GM12878 (cell line): ENCODE data around the gene GALNTL6. TPM values are rescaled to one million over a fixed set of nuclear protein-coding genes. Genes with fewer than 3 reads are reported as not detected.

Experiments used
- ATAC-seq: fragments of 200-7000 bp; cut with Tn5 transposase; 3 replicates; pipeline ENCODE4 v1.9.1; 2020; ENCODE audit warnings: mild to moderate bottlenecking, moderate library complexity
- BruUV-seq: library from RNA; stranded (reverse); fragments of 400-500 nt; replicated peaks from 2 replicates; lab custom pipeline; 2021; lab: Mats Ljungman, UMichigan
- CTCF ChIA-PET: fragments of 300-600 bp; sonication (Branson Sonifier 250); formaldehyde crosslinking; extraction: SDS; loops from one replicate; lab custom pipeline; 2021; ENCODE audit warnings: inconsistent platforms; lab: Yijun Ruan, JAX
- POLR2A ChIA-PET: fragments of 350-600 bp; formaldehyde crosslinking; extraction: SDS; loops from one replicate; lab custom pipeline; 2021; ENCODE audit warnings: inconsistent platforms; lab: Charles Lee
- RAD21 ChIA-PET: fragments of 300-600 bp; sonication (Branson Sonifier 250); formaldehyde crosslinking; loops from one replicate; lab custom pipeline; 2023; ENCODE audit warnings: antibody characterized with exemption; ENCODE audit not compliant: unreplicated experiment; lab: Charles Lee
- SMC1A ChIA-PET: fragments of 300-600 bp; sonication (Branson Sonifier 250); formaldehyde crosslinking; loops from one replicate; lab custom pipeline; 2023; ENCODE audit not compliant: unreplicated experiment, uncharacterized antibody; lab: Charles Lee
- DNase-seq: peaks from one replicate; pipeline ENCODE4 v3.0.0-alpha.2; 2011; ENCODE audit warnings: low read depth, low spot score
- FAIRE-seq: peaks from 3 replicates; lab custom pipeline; 2011; peaks lifted over from hg19 to GRCh38; lab: Jason Lieb, UNC
- H2AFZ ChIP-seq: 2 replicates; pipeline ENCODE4 v1.6.0; 2011; ENCODE audit warnings: low read depth, low read length, control low read depth; ENCODE audit not compliant: control insufficient read depth
- H3K27ac ChIP-seq: 2 replicates; pipeline ENCODE4 v1.5.1; 2011; ENCODE audit warnings: control low read depth; ENCODE audit not compliant: control insufficient read depth, insufficient read depth
- H3K27me3 ChIP-seq, 2 experiments: replicated peaks in 1 of 2; 2 replicates each; pipeline versions ENCODE4 v1.6.0 to v1.6.1; 2011; ENCODE audit warnings: low read length in 1 of 2; ENCODE audit not compliant: control insufficient read depth in 2 of 2, insufficient read depth in 2 of 2
- H3K36me3 ChIP-seq, 2 experiments: 2 replicates each; pipeline ENCODE4 v1.5.1; 2011; ENCODE audit warnings: low read length in 1 of 2; ENCODE audit not compliant: control insufficient read depth in 2 of 2, insufficient read depth in 2 of 2
- H3K4me1 ChIP-seq: 2 replicates; pipeline ENCODE4 v1.6.1; 2011; ENCODE audit warnings: mild to moderate bottlenecking, low read length, moderate library complexity, mixed read lengths; ENCODE audit not compliant: control insufficient read depth, insufficient read depth
- H3K4me2 ChIP-seq: 2 replicates; pipeline ENCODE4 v1.6.0; 2011; ENCODE audit warnings: control low read depth; ENCODE audit not compliant: control insufficient read depth, insufficient read depth
- H3K4me3 ChIP-seq: fragments of 200-600 bp; sonication (generic); 2 replicates; pipeline ENCODE4 v1.5.1; 2016
- H3K79me2 ChIP-seq: 2 replicates; pipeline ENCODE4 v1.6.0; 2011; ENCODE audit warnings: low read length; ENCODE audit not compliant: control insufficient read depth, insufficient read depth
- H3K9ac ChIP-seq: 2 replicates; pipeline ENCODE4 v1.8.0; 2011; ENCODE audit warnings: low read length, control low read depth, mixed read lengths; ENCODE audit not compliant: control insufficient read depth, insufficient read depth
- H3K9me3 ChIP-seq: replicated peaks from 3 replicates; pipeline ENCODE4 v1.5.1; 2011; ENCODE audit warnings: mild to moderate bottlenecking, low read length; ENCODE audit not compliant: control insufficient read depth, insufficient read depth
- H4K20me1 ChIP-seq: 2 replicates; pipeline ENCODE4 v1.6.0; 2011; ENCODE audit not compliant: control insufficient read depth, insufficient read depth
- BACH1 ChIP-seq: fragments of 450-650 bp; IDR thresholded peaks from 2 replicates; pipeline ENCODE4 v1.6.1; 2017; ENCODE audit warnings: mild to moderate bottlenecking, borderline replicate concordance
- CBX3 ChIP-seq: fragments of 200-600 bp; sonication (generic); IDR thresholded peaks from 2 replicates; pipeline ENCODE4 v1.6.1; 2016; ENCODE audit warnings: low read depth, borderline replicate concordance
- CHD2 ChIP-seq: IDR thresholded peaks from 2 replicates; pipeline ENCODE4 v1.6.1; 2011; ENCODE audit warnings: low read depth, low read length, improper control_type of control experiment, borderline replicate concordance
- FOXM1 ChIP-seq: IDR thresholded peaks from 2 replicates; pipeline ENCODE4 v1.6.1; 2012; ENCODE audit warnings: low read depth, mild to moderate bottlenecking, inconsistent platforms, low read length, moderate library complexity
- KDM1A ChIP-seq: fragments of 200-600 bp; sonication (generic); IDR thresholded peaks from 2 replicates; pipeline ENCODE4 v1.6.1; 2016; ENCODE audit warnings: borderline replicate concordance
- NR2C1 ChIP-seq: fragments of 450-650 bp; IDR thresholded peaks from 2 replicates; pipeline ENCODE4 v1.6.1; 2017; ENCODE audit warnings: antibody characterized with exemption, mild to moderate bottlenecking, moderate library complexity
- NR2C2 ChIP-seq: IDR thresholded peaks from 2 replicates; pipeline ENCODE4 v1.6.1; 2011; ENCODE audit warnings: borderline replicate concordance, low read depth; ENCODE audit not compliant: control insufficient read depth, insufficient read length
- PBX3 ChIP-seq: IDR thresholded peaks from 2 replicates; pipeline ENCODE4 v1.6.1; 2011; ENCODE audit warnings: mild to moderate bottlenecking, low read depth, low read length, moderate library complexity; ENCODE audit not compliant: insufficient replicate concordance
- USF2 ChIP-seq: IDR thresholded peaks from 2 replicates; pipeline ENCODE4 v1.6.1; 2011; ENCODE audit warnings: low read depth, low read length, improper control_type of control experiment, borderline replicate concordance
- ZNF207 ChIP-seq: fragments of 450-650 bp; IDR thresholded peaks from 2 replicates; pipeline ENCODE4 v1.6.1; 2014; ENCODE audit warnings: antibody characterized with exemption, mild to moderate bottlenecking, borderline replicate concordance
- ZNF274 ChIP-seq: IDR thresholded peaks from one replicate; pipeline ENCODE4 v1.8.0; 2011; ENCODE audit not compliant: insufficient read length, insufficient read depth
- WGBS: methylation state at CpG from one replicate; pipeline ENCODE4 v1.1.6; 2016; ENCODE audit warnings: low lambda C conversion rate; ENCODE audit not compliant: insufficient replicate concordance, insufficient coverage; ENCODE audit errors: missing lambda C conversion rate; 5-methylcytosine and 5-hydroxymethylcytosine counted together
- in situ Hi-C: fragments of 300-500 bp; cut with MboI; formaldehyde crosslinking; loops from 9 replicates; pipeline ENCODE4 v1.14.3; 2018; ENCODE audit warnings: mixed read lengths
- intact Hi-C: fragments of 100-400 bp; cut with micrococcal nuclease; formaldehyde crosslinking; loops from one replicate; pipeline ENCODE4 v1.14.2; 2022; ENCODE audit not compliant: unreplicated experiment
- polyA plus RNA-seq, 11 experiments: library from polyadenylated mRNA; depleted of rRNA in 4 of 11; unstranded in 6 of 11; stranded (reverse) in 5 of 11; fragments of >200 nt; fragmentation: Nextera tagmentation in 4 of 11; fragmentation: Illumina TruSeq in 1 of 11; extraction: Ambion mirVana in 4 of 11; extraction: Trizol in 1 of 11; gene quantifications; 1 replicate in 1 of 11; 2 replicates in 10 of 11; pipeline versions ENCODE4 v1.2.1 to v1.2.3, GENCODE V29; 2011 to 2016; ENCODE audit warnings: inconsistent platforms in 2 of 11, missing spikeins in 2 of 11, low read depth in 1 of 11
- total RNA-seq, 4 experiments: library from RNA; depleted of rRNA in 3 of 4; stranded (reverse); fragments of >200 nt in 3 of 4; fragmentation: Illumina TruSeq in 1 of 4; extraction: Trizol in 1 of 4; gene quantifications; 2 replicates each; pipeline versions ENCODE4 v1.2.1 to v1.2.3, GENCODE V29; 2013 to 2021
- TF ChIP-seq, protein P1 (sequence below): fragments of 450-650 bp; IDR thresholded peaks from 2 replicates; pipeline ENCODE4 v1.6.1; 2018; ENCODE audit warnings: mild to moderate bottlenecking, low read depth, moderate library complexity; ENCODE audit not compliant: partially characterized antibody

GALNTL6 gene
- total and polyA plus RNA-seq, 10 of the 15 experiments (the other 5 are each of a cell fraction or from before 2014, with no cell fraction given): 0.01 to 0.29 TPM; not detected in 8

- no peak for TF ChIP-seq NR2C2
- TF ChIP-seq BACH1: no peak
- TF ChIP-seq KDM1A: no peak
- no peak for TF ChIP-seq USF2
Measured at GRCh38 chr4:171847751-171848150, 34.5 kb downstream of the GALNTL6 start (continued).

DNA sequence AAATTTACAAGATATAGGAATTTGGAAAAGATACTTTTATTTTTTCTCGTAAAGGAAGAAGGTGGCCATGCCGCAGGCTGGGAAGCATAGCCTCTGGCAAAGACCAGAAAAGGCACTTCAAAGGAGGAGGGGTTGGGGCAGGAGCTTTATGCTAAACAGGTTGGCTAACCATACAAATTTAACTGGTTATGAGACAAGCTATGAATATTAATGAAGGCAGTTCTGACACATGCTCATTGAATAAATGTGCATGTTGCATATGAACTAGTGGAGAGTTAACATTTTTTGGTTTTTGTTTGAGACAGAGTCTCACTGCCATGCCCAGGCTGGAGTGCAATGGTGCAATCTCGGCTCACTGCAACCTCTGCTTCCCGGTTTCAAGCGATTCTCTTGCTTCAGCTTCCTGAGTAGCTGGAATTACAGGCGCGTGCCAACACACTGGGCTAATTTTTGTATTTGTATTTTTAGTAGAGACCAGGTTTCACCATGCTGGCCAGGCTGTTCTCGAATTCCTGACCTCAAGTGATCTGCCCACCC is 36.5 kb downstream of the GALNTL6 start:
- H3K4me1 ChIP-seq: no peaks in the 10 kb centered on the region
- ChIA-PET POLR2A (no interaction called here), RAD21 (no interaction called here), SMC1A (interaction anchor here (1.2 kb wide), 1 partner anchor 9 kb away, joined by 3 read pairs; no protein-coding TSS in a partner anchor), CTCF (interaction anchor here (1.3 kb wide), 1 partner anchor 184 kb away, joined by 3 read pairs; no protein-coding TSS in a partner anchor)
- no peak overlapping the region for H3K4me3 ChIP-seq
- FAIRE-seq (no peak), ATAC-seq (no peak), DNase-seq (no peak)
- TF ChIP-seq CHD2 (no peak), CBX3 (no peak), FOXM1 (no peak), ZNF207 (no peak), NR2C1 (no peak), PBX3 (no peak), ZNF274 (no peak)
- TF ChIP-seq, protein P1, sequence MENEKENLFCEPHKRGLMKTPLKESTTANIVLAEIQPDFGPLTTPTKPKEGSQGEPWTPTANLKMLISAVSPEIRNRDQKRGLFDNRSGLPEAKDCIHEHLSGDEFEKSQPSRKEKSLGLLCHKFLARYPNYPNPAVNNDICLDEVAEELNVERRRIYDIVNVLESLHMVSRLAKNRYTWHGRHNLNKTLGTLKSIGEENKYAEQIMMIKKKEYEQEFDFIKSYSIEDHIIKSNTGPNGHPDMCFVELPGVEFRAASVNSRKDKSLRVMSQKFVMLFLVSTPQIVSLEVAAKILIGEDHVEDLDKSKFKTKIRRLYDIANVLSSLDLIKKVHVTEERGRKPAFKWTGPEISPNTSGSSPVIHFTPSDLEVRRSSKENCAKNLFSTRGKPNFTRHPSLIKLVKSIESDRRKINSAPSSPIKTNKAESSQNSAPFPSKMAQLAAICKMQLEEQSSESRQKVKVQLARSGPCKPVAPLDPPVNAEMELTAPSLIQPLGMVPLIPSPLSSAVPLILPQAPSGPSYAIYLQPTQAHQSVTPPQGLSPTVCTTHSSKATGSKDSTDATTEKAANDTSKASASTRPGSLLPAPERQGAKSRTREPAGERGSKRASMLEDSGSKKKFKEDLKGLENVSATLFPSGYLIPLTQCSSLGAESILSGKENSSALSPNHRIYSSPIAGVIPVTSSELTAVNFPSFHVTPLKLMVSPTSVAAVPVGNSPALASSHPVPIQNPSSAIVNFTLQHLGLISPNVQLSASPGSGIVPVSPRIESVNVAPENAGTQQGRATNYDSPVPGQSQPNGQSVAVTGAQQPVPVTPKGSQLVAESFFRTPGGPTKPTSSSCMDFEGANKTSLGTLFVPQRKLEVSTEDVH: no peak
- in situ Hi-C loops: loop anchor here (10.0 kb wide), 1 partner anchor 985 kb away; no protein-coding TSS in a partner anchor
- H3K9me3 ChIP-seq: no peaks in the 10 kb centered on the region
- H3K27me3 ChIP-seq: no peaks in the 10 kb centered on the region
- H2AFZ ChIP-seq: no peak overlapping the region
- no peaks in the 10 kb centered on the region for H4K20me1 ChIP-seq
- intact Hi-C loops: no loop called here
- H3K9ac ChIP-seq: no peak overlapping the region
- H3K4me2 ChIP-seq: no peak overlapping the region
- H3K79me2 ChIP-seq: no peaks in the 10 kb centered on the region
- BruUV-seq: no TSS peak
- no peak overlapping the region for H3K27ac ChIP-seq
- 47% methylated on average over 8 of the region's 8 CpGs for WGBS
- H3K36me3 ChIP-seq: no peaks in the 10 kb centered on the region
